ENCODE results near the gene RNASET2.
"Not testable (repeated sequence)": the region's sequence is repeated elsewhere in the genome, so short reads cannot be mapped to it uniquely, and the experiment has no call there.

RNASET2 gene

GRCh38 chr6:166900956-166901607 is 55.3 kb downstream of the RNASET2 start:
- no peak for DNase-seq

DNA sequence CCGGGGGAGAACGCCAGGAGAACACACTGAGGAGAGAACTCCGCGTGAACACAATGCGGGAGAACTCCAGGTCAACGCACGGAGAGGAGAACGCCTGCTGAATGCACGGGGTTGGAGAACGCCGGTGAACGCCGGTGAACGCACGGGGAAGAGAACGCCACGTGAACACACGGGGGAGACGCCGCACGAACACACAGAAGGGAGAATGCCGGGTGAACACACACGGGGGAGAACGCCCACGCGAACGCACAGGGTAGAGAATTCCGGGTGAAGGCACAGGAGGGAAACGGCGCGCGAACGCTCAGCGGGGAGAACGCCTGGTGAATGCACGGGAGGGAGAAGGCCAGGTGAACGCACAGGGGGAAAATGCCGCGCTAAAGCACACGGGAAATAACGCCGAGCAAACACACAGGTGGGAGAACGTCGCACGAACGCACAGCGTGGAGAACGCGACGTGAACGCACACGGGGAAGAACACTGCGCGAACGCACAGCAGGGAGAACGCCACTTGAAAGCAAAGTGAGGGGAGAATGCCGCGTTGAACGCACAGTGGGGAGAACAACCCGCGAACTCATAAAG is 56.1 kb downstream of the RNASET2 start:
- no peak for DNase-seq

- no peak for DNase-seq
Observed at GRCh38 chr6:166898910-166899309, 57.4 kb downstream of the RNASET2 start.

- DNase-seq, result not testable (repeated sequence)
Observed at GRCh38 chr6:166894614-166895013, 61.7 kb downstream of the RNASET2 start.

GRCh38 chr6:166892472-166892871 is 63.9 kb downstream of the RNASET2 start:
- DNase-seq, result not testable (repeated sequence)

DNA sequence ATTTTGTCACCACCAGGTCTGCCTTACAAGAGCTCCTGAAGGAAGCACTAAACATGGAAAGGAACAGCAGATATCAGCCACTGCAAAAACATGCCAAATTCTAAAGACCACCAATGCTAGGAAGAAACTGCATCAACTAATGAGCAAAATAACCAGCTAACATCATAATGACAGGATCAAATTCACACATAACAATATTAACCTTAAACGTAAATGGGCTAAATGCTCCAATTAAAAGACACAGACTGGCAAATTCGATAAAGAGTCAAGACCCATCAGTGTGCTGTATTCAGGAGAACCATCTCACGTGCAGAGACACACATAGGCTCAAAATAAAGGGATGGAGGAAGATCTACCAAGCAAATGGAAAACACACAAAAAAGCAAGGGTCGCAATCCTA is 69.6 kb downstream of the RNASET2 start:
- not testable (repeated sequence) for DNase-seq

- not testable (repeated sequence) for DNase-seq
Observed at GRCh38 chr6:166884958-166885357, 71.4 kb downstream of the RNASET2 start.

DNA sequence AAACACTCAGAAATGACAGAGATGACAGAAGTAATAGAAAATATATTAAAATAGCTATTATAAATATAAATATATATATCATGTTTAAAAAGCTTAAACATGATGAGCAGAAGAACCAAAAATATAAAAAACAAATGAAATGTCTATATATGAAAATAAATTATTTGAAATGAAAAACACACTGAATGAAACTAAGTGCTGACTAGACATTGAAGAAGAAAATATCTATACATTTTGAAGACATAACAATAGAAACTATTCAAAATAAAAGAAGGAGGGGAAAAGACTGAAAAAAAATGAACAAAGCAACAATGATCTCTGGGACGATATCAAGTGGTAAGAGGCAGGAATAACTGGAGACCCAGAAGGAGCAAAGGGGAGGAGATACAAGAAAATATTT is 76.8 kb downstream of the RNASET2 start:
- no peak for DNase-seq
